ENCODE measurements around the gene TCP1. TPM values are rescaled to one million over a fixed set of nuclear protein-coding genes. Genes with fewer than 3 reads are reported as not detected.
A peak's percentile ranks its signal among the peaks of the same experiment; 100 is the strongest.

Gene TCP1
- total RNA-seq, 1 experiment from 2014 or later, result 159 TPM

GRCh38 chr6:159730332-159730676 is 59.1 kb downstream of the TCP1 start:
- Histone ChIP-seq H2AFZ (no peak overlapping the region), H3K4me2 (peak overlapping the region; percentile 96), H3K79me2 (ENCODE audit: low read depth) (peaks cover 93% of the 10 kb centered on the region), H3K36me3 (ENCODE audit: low read depth) (peaks cover 14% of the 10 kb centered on the region), H3F3A (ENCODE audit: insufficient read depth, low read depth) (peaks cover 5% of the 10 kb centered on the region; the same call in 1 of the 2 replicates), H3K4me3 (no peak overlapping the region; the same call in 1 of the 2 replicates), H3K27ac (no peak overlapping the region), H3K9me2 (ENCODE audit: insufficient read depth) (no peaks in the 10 kb centered on the region), H4K20me1 (ENCODE audit: insufficient read depth) (peaks cover 73% of the 10 kb centered on the region), H3K27me3 (ENCODE audit: insufficient read depth, low read depth) (no peaks in the 10 kb centered on the region), H3K9me3 (ENCODE audit: insufficient read depth, low read depth) (no peaks in the 10 kb centered on the region), H3K4me1 (replicated peaks; ENCODE audit: insufficient read depth) (peaks cover 17% of the 10 kb centered on the region)
- POLR2A ChIA-PET (ENCODE audit: unreplicated experiment), result no interaction called here
- BruUV-seq (replicated peaks), result no TSS peak
- no peak for DNase-seq
- CTCF ChIA-PET, result no interaction called here
- intact Hi-C loops (cut with micrococcal nuclease; ENCODE audit: unreplicated experiment), result no loop called here
- TF ChIP-seq CTCF (conservative IDR thresholded peaks at IDR 0.05) (no peak), EZH2 (IDR thresholded peaks at IDR 0.05; ENCODE audit: low read depth) (no peak)

- Histone ChIP-seq H3K4me2 (peak overlapping the region; percentile 96), H4K20me1 (ENCODE audit: insufficient read depth) (peaks cover 67% of the 10 kb centered on the region), H2AFZ (no peak overlapping the region), H3K79me2 (ENCODE audit: low read depth) (peaks cover 93% of the 10 kb centered on the region), H3K27me3 (ENCODE audit: insufficient read depth, low read depth) (no peaks in the 10 kb centered on the region), H3K27ac (no peak overlapping the region), H3K9me3 (ENCODE audit: insufficient read depth, low read depth) (no peaks in the 10 kb centered on the region), H3K36me3 (ENCODE audit: low read depth) (peaks cover 14% of the 10 kb centered on the region), H3K4me1 (replicated peaks; ENCODE audit: insufficient read depth) (peaks cover 17% of the 10 kb centered on the region), H3K4me3 (peak overlapping the region; percentile 69), H3F3A (ENCODE audit: insufficient read depth, low read depth) (peaks cover 1% of the 10 kb centered on the region; the same call in 1 of the 2 replicates), H3K9me2 (ENCODE audit: insufficient read depth) (no peaks in the 10 kb centered on the region)
- intact Hi-C loops (cut with micrococcal nuclease; ENCODE audit: unreplicated experiment), result no loop called here
- no TSS peak for BruUV-seq (replicated peaks)
- no peak for DNase-seq
- TF ChIP-seq CTCF (conservative IDR thresholded peaks at IDR 0.05) (no peak), EZH2 (IDR thresholded peaks at IDR 0.05; ENCODE audit: low read depth) (no peak)
- ChIA-PET CTCF (no interaction called here), POLR2A (ENCODE audit: unreplicated experiment) (no interaction called here)
These were observed 59.6 kb downstream of the TCP1 start for GRCh38 chr6:159729598-159730331.

GRCh38 chr6:159728531-159728964 is 60.9 kb downstream of the TCP1 start:
- Histone ChIP-seq H3K79me2 (ENCODE audit: low read depth) (peaks cover 93% of the 10 kb centered on the region), H3K27ac (peak overlapping the region; percentile 91), H3F3A (ENCODE audit: insufficient read depth, low read depth) (peaks cover 4% of the 10 kb centered on the region; the same call in 1 of the 2 replicates), H3K4me2 (peak overlapping the region; percentile 96), H3K27me3 (ENCODE audit: insufficient read depth, low read depth) (no peaks in the 10 kb centered on the region), H3K9me2 (ENCODE audit: insufficient read depth) (no peaks in the 10 kb centered on the region), H2AFZ (no peak overlapping the region), H3K4me3 (peak overlapping the region; percentile 69), H3K36me3 (ENCODE audit: low read depth) (peaks cover 18% of the 10 kb centered on the region), H3K9me3 (ENCODE audit: insufficient read depth, low read depth) (no peaks in the 10 kb centered on the region), H4K20me1 (ENCODE audit: insufficient read depth) (peaks cover 55% of the 10 kb centered on the region), H3K4me1 (replicated peaks; ENCODE audit: insufficient read depth) (peaks cover 17% of the 10 kb centered on the region)
- ChIA-PET POLR2A (ENCODE audit: unreplicated experiment) (no interaction called here), CTCF (interaction anchor here (1.1 kb wide), 1 partner anchor 37 kb away, joined by 4 read pairs; no protein-coding TSS in a partner anchor)
- no peak for DNase-seq
- TF ChIP-seq EZH2 (IDR thresholded peaks at IDR 0.05; ENCODE audit: low read depth) (no peak), CTCF (conservative IDR thresholded peaks at IDR 0.05) (no peak)
- intact Hi-C loops (cut with micrococcal nuclease; ENCODE audit: unreplicated experiment), result no loop called here
- BruUV-seq (replicated peaks), result no TSS peak

Other genes starting within 250 kb of the TCP1 start
- 49.6 and 63.3 TPM in 2 replicates for gene SOD2, start 96.4 kb downstream of the TCP1 start, total RNA-seq (2021)
- gene WTAP, start 62.1 kb downstream of the TCP1 start, total RNA-seq (2021), result 44.7 and 46.5 TPM in 2 replicates
- gene ACAT2, start 27.6 kb downstream of the TCP1 start, total RNA-seq (2021), result 48.5 and 71.0 TPM in 2 replicates
- 41.1 and 54.4 TPM in 2 replicates for gene MRPL18, start 865 bp upstream of the TCP1 start, total RNA-seq (2021)
- gene PNLDC1, start 10.7 kb upstream of the TCP1 start, total RNA-seq (2021), result 0.20 TPM in 1 of 2 replicates, not detected in the other
- not detected in 2 replicates for gene MAS1, start 101.4 kb upstream of the TCP1 start, total RNA-seq (2021)
- gene IGF2R, start 179.5 kb upstream of the TCP1 start, total RNA-seq (2021), result 50.9 and 53.1 TPM in 2 replicates

Data from PC-9 (cell line).